Measurements from ENCODE around the gene TSC22D1.
"Not testable (repeated sequence)": the region's sequence is repeated elsewhere in the genome, so short reads cannot be mapped to it uniquely, and the experiment has no call there.

TSC22D1 gene

DNA sequence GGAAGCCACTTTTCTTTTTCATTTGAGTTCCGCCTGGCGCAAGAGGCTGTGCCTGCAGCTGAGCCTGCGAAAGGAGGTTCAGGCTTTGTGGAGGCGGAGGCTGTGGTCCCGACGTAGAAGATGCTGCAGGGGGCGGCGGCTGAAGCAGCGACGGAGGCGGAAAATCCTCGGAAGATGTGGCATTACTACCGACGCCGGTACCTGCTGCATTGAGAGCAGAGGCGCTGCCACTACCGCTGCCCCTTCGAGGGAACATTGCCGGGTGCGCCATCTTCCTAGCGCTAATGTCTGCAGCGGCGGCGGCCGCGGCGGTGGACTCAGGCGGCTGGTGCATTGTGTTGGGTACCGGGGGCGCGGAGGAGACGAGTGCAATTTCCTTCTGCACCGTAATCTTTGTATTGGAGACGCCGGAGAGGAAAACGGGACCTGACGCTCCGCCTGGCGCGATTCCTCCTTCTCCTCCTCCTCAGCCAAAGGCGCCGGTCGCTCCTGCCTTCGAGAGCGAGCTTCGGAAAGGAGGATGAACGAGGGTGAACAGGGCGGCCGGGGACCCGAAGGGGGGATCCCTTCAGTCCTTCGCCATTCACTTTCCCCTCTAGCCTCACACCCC lies at the start of gene TSC22D1:
Gene TSC22D1, minus strand, starts transcription at position 590 of the 610 bp plus-strand sequence. Its CDS starts 256 bp downstream, at position 334.
- no peak for DNase-seq (ENCODE audit: low read depth in 2 of 2)

GRCh38 chr13:44622708-44623107 lies 46.6 kb upstream of the TSC22D1 start:
- no peak for DNase-seq (ENCODE audit: low read depth in 2 of 2)

- no peak for DNase-seq (ENCODE audit: low read depth in 2 of 2)
Measured at GRCh38 chr13:44622261-44622660, 46.1 kb upstream of the TSC22D1 start.

- DNase-seq (ENCODE audit: low read depth in 2 of 2): no peak
Measured at GRCh38 chr13:44620057-44620456, 43.9 kb upstream of the TSC22D1 start.

DNA sequence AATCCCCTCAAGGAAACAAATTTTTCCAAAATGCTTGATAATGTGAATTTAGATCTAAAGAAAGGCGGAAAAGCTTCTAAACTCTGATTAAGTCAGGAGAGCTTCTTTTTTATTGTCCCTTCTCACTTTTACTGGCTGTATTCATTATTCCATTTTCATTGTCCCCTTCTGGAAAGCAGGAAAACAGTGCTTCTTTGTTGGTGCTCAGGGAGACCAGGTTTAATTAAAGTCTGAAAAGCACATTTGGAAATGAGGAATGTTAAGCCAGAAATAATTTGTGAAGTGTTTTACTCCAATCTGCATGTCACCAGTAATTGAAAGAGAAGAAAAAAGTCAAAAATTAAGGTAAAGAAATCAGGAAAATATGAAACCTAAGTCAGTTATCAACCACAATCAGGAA lies 43.5 kb upstream of the TSC22D1 start:
- no peak for DNase-seq (ENCODE audit: low read depth in 2 of 2)

DNA sequence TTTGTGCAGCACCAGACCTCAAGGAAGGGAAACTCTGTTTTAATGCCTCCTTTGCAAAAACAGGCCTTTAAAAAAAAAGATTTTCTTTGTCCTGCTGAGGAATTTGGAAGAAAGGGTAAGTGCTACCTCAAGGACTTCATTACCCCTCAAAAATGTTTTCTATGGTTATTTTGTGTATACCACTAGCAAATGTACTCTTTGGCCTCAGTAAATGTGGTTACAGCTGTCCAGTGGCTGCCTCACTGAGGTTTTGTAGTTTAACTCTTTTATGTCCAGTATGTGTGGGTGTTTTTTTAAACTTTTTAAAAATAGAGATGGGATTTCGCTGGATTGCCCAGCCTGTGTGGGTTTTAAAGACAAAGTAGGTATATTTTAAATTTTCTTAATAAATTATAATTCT lies 42.2 kb upstream of the TSC22D1 start:
- no peak for DNase-seq (ENCODE audit: low read depth in 2 of 2)

- no peak for DNase-seq (ENCODE audit: low read depth in 2 of 2)
Measured at GRCh38 chr13:44617648-44618047, 41.5 kb upstream of the TSC22D1 start.

DNA sequence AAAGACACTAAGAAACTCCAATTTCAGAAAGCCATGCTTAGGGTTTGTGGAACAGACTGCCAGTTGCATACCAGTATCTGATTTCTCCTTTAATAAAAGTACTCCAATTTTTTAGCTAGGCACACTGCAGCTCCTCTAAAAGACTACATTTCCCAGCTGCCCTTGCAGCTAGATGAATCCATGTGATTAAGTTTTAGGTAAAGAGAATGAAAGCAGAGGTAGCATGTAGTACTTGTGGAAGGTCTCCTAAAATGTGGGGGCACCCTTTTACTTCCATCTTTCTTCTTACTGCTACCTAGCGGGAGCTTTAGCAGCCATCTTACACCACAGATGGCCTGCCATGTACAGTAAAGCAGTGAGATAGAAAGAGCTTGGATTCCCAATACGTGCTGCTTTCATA lies 33.0 kb upstream of the TSC22D1 start:
- DNase-seq (ENCODE audit: low read depth in 2 of 2): no peak

DNA sequence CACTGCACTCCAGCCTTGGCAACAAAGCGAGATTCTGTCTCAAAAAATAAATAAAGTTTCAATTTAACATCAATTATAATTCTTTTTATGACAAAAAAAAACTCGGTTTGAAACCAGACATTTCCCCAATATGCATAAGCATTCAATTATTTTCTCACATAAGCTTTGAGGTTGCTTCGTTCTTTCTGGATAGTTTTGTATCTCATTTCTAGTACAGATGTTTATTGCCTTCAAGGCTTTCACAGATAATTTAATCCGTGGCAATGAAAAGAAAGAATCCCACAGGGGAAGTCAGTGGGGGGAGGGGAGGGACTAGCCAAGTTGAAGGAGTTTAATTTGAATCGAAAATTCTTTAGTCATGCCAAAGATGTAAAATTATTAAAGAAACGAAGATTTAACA lies 29.6 kb upstream of the TSC22D1 start:
- no peak for DNase-seq (ENCODE audit: low read depth in 2 of 2)

GRCh38 chr13:44605275-44605674 lies 29.1 kb upstream of the TSC22D1 start:
- DNase-seq (ENCODE audit: low read depth in 2 of 2): no peak

- no peak for DNase-seq (ENCODE audit: low read depth in 2 of 2)
Measured at GRCh38 chr13:44601586-44601985, 25.5 kb upstream of the TSC22D1 start.

GRCh38 chr13:44593861-44594592 lies 17.9 kb upstream of the TSC22D1 start:
- DNase-seq (ENCODE audit: low read depth in 2 of 2): not testable (repeated sequence)

DNA sequence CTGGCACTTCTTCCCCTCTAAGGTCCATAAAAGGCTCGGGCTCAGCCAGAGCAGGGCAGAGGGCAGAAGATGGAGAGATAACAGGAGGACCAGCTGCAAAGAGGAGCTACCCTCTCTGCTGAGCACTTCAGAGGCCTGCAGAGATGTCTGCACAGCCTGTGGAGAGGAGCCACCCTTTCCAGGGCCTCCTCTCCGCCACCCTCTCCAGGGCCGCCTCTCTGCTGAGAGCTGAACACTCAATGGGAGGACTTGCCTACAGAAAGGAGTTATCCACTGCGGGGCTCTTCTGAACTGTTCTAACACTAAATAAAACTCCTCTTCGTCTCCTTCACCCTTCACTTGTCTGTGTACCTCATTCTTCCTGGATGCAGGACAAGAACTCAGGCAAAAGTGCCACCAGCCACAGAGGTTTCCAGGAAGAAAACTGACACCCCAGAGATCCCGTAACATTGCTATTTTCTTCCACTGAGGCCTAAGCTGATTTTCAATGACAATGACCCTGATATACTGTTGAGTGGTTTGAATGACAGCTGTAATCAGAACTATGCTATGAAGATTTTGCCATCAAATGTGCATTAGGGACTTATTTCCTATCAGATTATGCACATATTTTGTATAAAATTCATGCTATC lies 16.2 kb upstream of the TSC22D1 start:
- DNase-seq (ENCODE audit: low read depth in 2 of 2): no peak

GRCh38 chr13:44591316-44591715 lies 15.2 kb upstream of the TSC22D1 start:
- DNase-seq (ENCODE audit: low read depth in 2 of 2): no peak

GRCh38 chr13:44583137-44583536 lies 7.0 kb upstream of the TSC22D1 start:
- DNase-seq (ENCODE audit: low read depth in 2 of 2): peak; percentile 59 to 64

- no peak for DNase-seq (ENCODE audit: low read depth in 2 of 2)
Measured at GRCh38 chr13:44578067-44578400, 1.9 kb upstream of the TSC22D1 start.

DNA sequence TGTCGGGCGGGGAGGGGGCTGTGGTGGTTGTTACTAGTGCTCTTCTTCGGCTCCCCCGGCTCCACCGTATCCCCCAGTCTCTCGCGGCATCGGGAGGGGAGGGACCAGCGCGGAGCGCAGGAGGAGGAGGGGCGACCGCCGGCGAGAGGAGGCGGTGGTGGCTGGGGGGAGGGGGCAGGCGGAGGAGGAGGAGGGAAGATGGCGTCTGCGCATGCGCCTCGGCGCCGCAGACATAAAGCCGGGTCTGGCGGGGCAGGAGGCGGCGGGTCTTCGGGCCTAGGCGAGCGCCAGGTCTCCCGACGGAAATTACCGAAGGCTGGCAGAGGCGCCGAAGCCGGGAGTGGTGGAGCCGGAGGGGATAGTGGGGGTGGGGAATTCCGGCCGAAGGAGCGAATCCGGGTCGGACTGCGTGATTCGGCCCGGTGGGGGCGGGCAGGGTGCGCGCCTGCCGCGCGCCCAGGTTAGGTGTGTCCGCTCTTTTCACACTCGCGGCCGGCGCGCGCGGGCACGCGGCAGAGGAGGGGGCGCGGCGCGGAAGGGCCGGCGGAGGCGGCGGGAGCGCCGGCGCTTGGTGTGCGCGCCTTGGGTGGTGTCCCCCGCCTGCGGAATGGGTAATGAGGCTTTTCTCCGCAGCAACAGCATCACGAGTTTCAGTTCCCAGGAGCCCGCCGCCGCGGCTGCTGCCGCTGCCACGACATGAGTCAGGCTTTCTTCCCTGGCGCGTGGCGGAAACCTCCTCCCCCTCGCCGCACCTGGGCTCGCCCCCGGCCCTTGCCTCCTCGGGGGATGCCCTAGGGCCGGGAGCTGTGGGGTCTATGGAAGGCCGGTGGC lies 1.3 kb upstream of the TSC22D1 start:
- DNase-seq (ENCODE audit: low read depth in 2 of 2): peak; percentile 88 to 89

- no peak for DNase-seq (ENCODE audit: low read depth in 2 of 2)
Measured at GRCh38 chr13:44576351-44577235, 463 bp upstream of the TSC22D1 start.

- DNase-seq (ENCODE audit: low read depth in 2 of 2): no peak
Measured at GRCh38 chr13:44575035-44575434, 1.1 kb downstream of the TSC22D1 start.

DNA sequence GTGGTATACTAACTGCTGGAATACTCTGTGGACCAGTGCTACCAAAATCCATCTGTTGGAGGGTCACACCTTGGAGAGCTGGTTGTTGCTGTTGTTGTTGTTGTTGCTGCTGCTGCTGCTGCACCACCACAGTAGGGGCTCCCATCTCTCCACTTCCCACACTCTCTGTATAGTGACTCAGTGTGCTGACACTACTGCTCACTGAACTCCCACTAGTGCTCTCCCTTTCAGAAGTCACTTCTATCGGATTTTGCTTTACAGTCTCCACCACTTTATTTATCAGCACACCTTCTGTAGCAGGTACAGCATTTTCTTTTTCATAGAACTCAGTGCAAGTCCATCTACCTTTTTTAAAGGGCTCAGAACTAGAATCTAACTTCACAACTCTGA lies 1.7 kb downstream of the TSC22D1 start:
- DNase-seq (ENCODE audit: low read depth in 2 of 2): no peak

DNA sequence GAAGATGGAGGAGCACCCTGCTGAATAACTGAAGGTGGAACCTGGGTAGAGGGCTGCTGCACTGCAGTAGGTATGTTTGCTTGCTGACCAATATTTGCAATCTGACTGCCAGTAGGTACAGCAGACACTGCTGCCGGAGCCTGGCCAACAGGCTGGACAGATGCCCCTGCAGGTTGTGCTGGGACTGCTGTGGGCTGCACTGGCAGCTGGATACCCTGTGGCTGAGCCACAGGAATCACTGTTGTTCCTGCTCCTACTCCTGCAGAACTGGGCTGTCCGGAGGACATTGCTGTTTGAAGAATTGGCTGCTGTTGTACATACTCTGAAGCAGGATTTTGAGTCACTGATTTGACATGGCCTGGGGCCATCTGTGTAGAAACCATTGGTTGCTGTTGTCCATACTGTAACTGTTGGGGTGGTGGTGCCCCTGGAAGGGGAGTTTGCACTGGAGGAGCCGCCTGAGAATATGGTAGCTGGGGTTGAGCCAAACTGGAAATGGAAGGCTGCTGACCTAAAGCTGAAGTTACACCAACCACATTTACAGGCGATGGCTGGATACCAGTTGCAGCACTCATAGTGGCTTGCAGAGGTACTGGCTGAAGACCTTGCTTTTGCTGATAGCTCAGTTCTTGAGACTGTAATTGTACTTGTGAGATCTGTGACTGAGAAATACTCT lies 2.2 kb downstream of the TSC22D1 start:
- DNase-seq (ENCODE audit: low read depth in 2 of 2): no peak
